Uterus (tissue), 2 donors: ENCODE data around the gene AREL1.

Experiments used
- POLR2A ChIP-seq, 2 donors: fragments of 450-650 bp; IDR thresholded peaks; one replicate each; pipeline ENCODE4 v1.6.1; 2016; ENCODE audit warnings: antibody characterized with exemption in 2 of 2, mild to moderate bottlenecking in 1 of 2, moderate library complexity in 1 of 2
- TF ChIP-seq, protein P1 (sequence below), 4 experiments: fragments of 200-600 bp in 2 of 4; fragments of 450-650 bp in 2 of 4; sonication (generic) in 2 of 4; IDR thresholded peaks; one replicate each; pipeline ENCODE4 v1.5.1; 2016 to 2019; ENCODE audit warnings: antibody characterized with exemption in 4 of 4, mild to moderate bottlenecking in 2 of 4, moderate library complexity in 1 of 4

DNA sequence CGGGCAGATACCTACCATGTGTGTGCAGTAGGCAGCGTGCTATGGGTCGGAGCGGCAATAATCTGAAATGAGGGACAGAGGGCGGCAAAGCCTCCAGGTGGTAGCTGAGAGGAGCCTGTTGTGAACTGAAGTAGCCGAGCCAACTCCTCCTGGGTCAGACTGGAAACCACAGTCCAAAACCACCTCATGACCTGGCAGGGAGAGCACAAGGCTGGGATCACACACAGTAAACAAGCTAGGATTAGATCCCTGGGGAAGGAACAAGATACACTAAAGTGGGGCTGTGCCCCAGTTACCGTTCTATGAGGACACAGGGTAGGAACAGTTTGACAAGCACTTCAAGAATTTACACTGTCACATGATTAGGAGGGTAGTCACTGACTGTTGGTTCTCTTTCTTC lies 49.0 kb downstream of the AREL1 start:
- TF ChIP-seq, protein P1, sequence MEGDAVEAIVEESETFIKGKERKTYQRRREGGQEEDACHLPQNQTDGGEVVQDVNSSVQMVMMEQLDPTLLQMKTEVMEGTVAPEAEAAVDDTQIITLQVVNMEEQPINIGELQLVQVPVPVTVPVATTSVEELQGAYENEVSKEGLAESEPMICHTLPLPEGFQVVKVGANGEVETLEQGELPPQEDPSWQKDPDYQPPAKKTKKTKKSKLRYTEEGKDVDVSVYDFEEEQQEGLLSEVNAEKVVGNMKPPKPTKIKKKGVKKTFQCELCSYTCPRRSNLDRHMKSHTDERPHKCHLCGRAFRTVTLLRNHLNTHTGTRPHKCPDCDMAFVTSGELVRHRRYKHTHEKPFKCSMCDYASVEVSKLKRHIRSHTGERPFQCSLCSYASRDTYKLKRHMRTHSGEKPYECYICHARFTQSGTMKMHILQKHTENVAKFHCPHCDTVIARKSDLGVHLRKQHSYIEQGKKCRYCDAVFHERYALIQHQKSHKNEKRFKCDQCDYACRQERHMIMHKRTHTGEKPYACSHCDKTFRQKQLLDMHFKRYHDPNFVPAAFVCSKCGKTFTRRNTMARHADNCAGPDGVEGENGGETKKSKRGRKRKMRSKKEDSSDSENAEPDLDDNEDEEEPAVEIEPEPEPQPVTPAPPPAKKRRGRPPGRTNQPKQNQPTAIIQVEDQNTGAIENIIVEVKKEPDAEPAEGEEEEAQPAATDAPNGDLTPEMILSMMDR (IDR thresholded peaks at IDR 0.05), result no peak
- no peak for TF ChIP-seq POLR2A (IDR thresholded peaks at IDR 0.05)
